CD4-positive, alpha-beta memory T cell (primary cell): Measurements from ENCODE around the gene MAN1C1. TPM values are rescaled to one million over a fixed set of nuclear protein-coding genes. Genes with fewer than 3 reads are reported as not detected.

ENCODE experiments used
- CTCF ChIA-PET: fragments of 350-600 bp; sonication (Branson Sonifier 250); formaldehyde crosslinking; loops from one replicate; lab custom pipeline; 2021; ENCODE audit warnings: inconsistent platforms; ENCODE audit not compliant: partially characterized antibody; lab: Charles Lee
- POLR2A ChIA-PET: fragments of 350-600 bp; sonication (Branson Sonifier 250); formaldehyde crosslinking; loops from one replicate; lab custom pipeline; 2021; ENCODE audit not compliant: partially characterized antibody; lab: Charles Lee
- DNase-seq, 5 donors: peaks; one replicate each; pipeline versions ENCODE4 v3.0.0 to v3.0.0-alpha.2; 2020 to 2022; ENCODE audit warnings: mixed read lengths in 1 of 5
- H3K27ac ChIP-seq: one replicate; pipeline ENCODE4 v1.7.0; 2013; ENCODE audit warnings: low read depth, low read length
- H3K27me3 ChIP-seq: 2 replicates; pipeline ENCODE4 v1.7.0; 2013; ENCODE audit warnings: mild to moderate bottlenecking, low read length, moderate library complexity; ENCODE audit not compliant: insufficient read depth
- H3K36me3 ChIP-seq: 2 replicates; pipeline ENCODE4 v1.7.0; 2013; ENCODE audit warnings: mild to moderate bottlenecking, low read length, moderate library complexity; ENCODE audit not compliant: insufficient read depth
- H3K4me1 ChIP-seq: 2 replicates; pipeline ENCODE4 v1.7.0; 2013; ENCODE audit warnings: mild to moderate bottlenecking, low read length, moderate library complexity; ENCODE audit not compliant: insufficient read depth
- H3K4me3 ChIP-seq, 2 donors: one replicate each; pipeline ENCODE4 v1.7.0; 2013; ENCODE audit warnings: low read length in 2 of 2, mild to moderate bottlenecking in 1 of 2
- H3K9me3 ChIP-seq, 2 donors: one replicate each; pipeline ENCODE4 v1.7.0; 2013; ENCODE audit warnings: low read length in 2 of 2, control low read depth in 1 of 2; ENCODE audit not compliant: control insufficient read depth in 1 of 2
- H3K27ac Mint-ChIP-seq, 7 donors: one replicate each; pipeline ENCODE4 v1.8.0; 2020 to 2021; ENCODE audit warnings: mixed read lengths in 7 of 7, mild to moderate bottlenecking in 6 of 7, inconsistent platforms in 3 of 7, moderate library complexity in 3 of 7
- H3K27me3 Mint-ChIP-seq, 2 donors: one replicate each; pipeline ENCODE4 v1.8.0; 2020 to 2021; ENCODE audit warnings: mixed read lengths in 2 of 2
- H3K36me3 Mint-ChIP-seq, 2 donors: one replicate each; pipeline ENCODE4 v1.8.0; 2020 to 2021; ENCODE audit warnings: mixed read lengths in 2 of 2, inconsistent platforms in 1 of 2, mild to moderate bottlenecking in 1 of 2
- H3K4me1 Mint-ChIP-seq, 4 donors: one replicate each; pipeline ENCODE4 v1.8.0; 2020 to 2021; ENCODE audit warnings: mixed read lengths in 4 of 4, mild to moderate bottlenecking in 1 of 4
- H3K4me3 Mint-ChIP-seq, 8 donors: one replicate each; pipeline ENCODE4 v1.8.0; 2020 to 2021; ENCODE audit warnings: mixed read lengths in 8 of 8, mild to moderate bottlenecking in 7 of 8, moderate library complexity in 6 of 8, inconsistent platforms in 3 of 8
- H3K9me3 Mint-ChIP-seq, 8 donors: one replicate each; pipeline ENCODE4 v1.8.0; 2020 to 2021; ENCODE audit warnings: mixed read lengths in 8 of 8, mild to moderate bottlenecking in 5 of 8, inconsistent platforms in 3 of 8, moderate library complexity in 1 of 8
- intact Hi-C: fragments of 100-400 bp; cut with micrococcal nuclease; formaldehyde crosslinking; loops from one replicate; pipeline ENCODE4 v1.15.1; 2023
- polyA plus RNA-seq, 2 donors: library from polyadenylated mRNA; unstranded; fragments of 300-500 nt; fragmentation: Illumina TruSeq; gene quantifications; one replicate each; pipeline ENCODE4 v1.2.3, GENCODE V29; 2021
- total RNA-seq, 2 experiments: library from RNA; stranded (reverse); gene quantifications; one replicate each; pipeline ENCODE4 v1.2.3, GENCODE V29; 2021

Gene MAN1C1
- total and polyA plus RNA-seq, 4 experiments from 2014 or later = 3.6 to 45.1 (median 26.5) TPM

- Histone ChIP-seq H3K4me1 (no peaks in the 10 kb centered on the region), H3K27me3 (no peaks in the 10 kb centered on the region), H3K36me3 (no peaks in the 10 kb centered on the region), H3K27ac (no peak overlapping the region), H3K9me3 (no peaks in the 10 kb centered on the region), H3K4me3 (no peak overlapping the region)
- no peak for DNase-seq
- POLR2A ChIA-PET = no interaction called here
- H3K27ac Mint-ChIP-seq = no peak overlapping the region
- peaks cover 0 to 17% (median 10%) of the 10 kb centered on the region in 4 donors for H3K4me1 Mint-ChIP-seq
- no peaks in the 10 kb centered on the region for H3K27me3 Mint-ChIP-seq
- H3K36me3 Mint-ChIP-seq = peaks cover 12% of the 10 kb centered on the region in 2 donors
- CTCF ChIA-PET = interaction anchor here (1.3 kb wide), 1 partner anchor 63 kb away, joined by 3 read pairs; no protein-coding TSS in a partner anchor
- no peak overlapping the region for H3K4me3 Mint-ChIP-seq
- intact Hi-C loops = no loop called here
- H3K9me3 Mint-ChIP-seq = no peaks in the 10 kb centered on the region
Observed at GRCh38 chr1:25747046-25747719, 130.6 kb downstream of the MAN1C1 start.

GRCh38 chr1:25748531-25749205, 132.1 kb downstream of the MAN1C1 start:
- Histone ChIP-seq H3K27me3 (no peaks in the 10 kb centered on the region), H3K36me3 (no peaks in the 10 kb centered on the region), H3K9me3 (no peaks in the 10 kb centered on the region), H3K4me3 (no peak overlapping the region), H3K4me1 (no peaks in the 10 kb centered on the region), H3K27ac (no peak overlapping the region)
- ChIA-PET CTCF (no interaction called here), POLR2A (no interaction called here)
- Mint-ChIP-seq H3K27ac (no peak overlapping the region), H3K4me3 (no peak overlapping the region), H3K36me3 (peaks cover 15 to 16% of the 10 kb centered on the region in 2 donors), H3K27me3 (no peaks in the 10 kb centered on the region), H3K4me1 (peaks cover 0 to 21% (median 11%) of the 10 kb centered on the region in 4 donors), H3K9me3 (no peaks in the 10 kb centered on the region)
- intact Hi-C loops = no loop called here
- no peak for DNase-seq

- peak overlapping the region in 3 of 7 donors; percentile 3 to 43 (median 14) for H3K27ac Mint-ChIP-seq
- no peaks in the 10 kb centered on the region for H3K27me3 ChIP-seq
- peaks cover 12% of the 10 kb centered on the region for H3K4me1 ChIP-seq
- POLR2A ChIA-PET = no interaction called here
- H3K36me3 Mint-ChIP-seq = peaks cover 25 to 29% of the 10 kb centered on the region in 2 donors
- intact Hi-C loops = no loop called here
- CTCF ChIA-PET = interaction anchor here (1.1 kb wide), 1 partner anchor 18 kb away, joined by 3 read pairs; no protein-coding TSS in a partner anchor
- no peak overlapping the region for H3K4me3 ChIP-seq
- no peak overlapping the region for H3K27ac ChIP-seq
- H3K27me3 Mint-ChIP-seq = no peaks in the 10 kb centered on the region
- no peak for DNase-seq
- peaks cover 4% of the 10 kb centered on the region for H3K36me3 ChIP-seq
- peaks cover 18 to 40% (median 21%) of the 10 kb centered on the region in 4 donors for H3K4me1 Mint-ChIP-seq
- no peak overlapping the region for H3K4me3 Mint-ChIP-seq
- H3K9me3 Mint-ChIP-seq = no peaks in the 10 kb centered on the region
- H3K9me3 ChIP-seq = no peaks in the 10 kb centered on the region
Observed at GRCh38 chr1:25750923-25751605, 134.5 kb downstream of the MAN1C1 start.

GRCh38 chr1:25754470-25755181, 138.0 kb downstream of the MAN1C1 start:
- H3K4me3 Mint-ChIP-seq = peak overlapping the region in 4 of 8 donors; percentile 15 to 41 (median 37)

GRCh38 chr1:25755475-25756125, 139.0 kb downstream of the MAN1C1 start:
- Mint-ChIP-seq H3K4me1 (peaks cover 21 to 49% (median 22%) of the 10 kb centered on the region in 4 donors), H3K36me3 (peaks cover 31 to 40% of the 10 kb centered on the region in 2 donors), H3K27me3 (no peaks in the 10 kb centered on the region), H3K9me3 (no peaks in the 10 kb centered on the region), H3K27ac (peak overlapping the region in 4 of 7 donors; percentile 47 to 72 (median 68)), H3K4me3 (no peak overlapping the region)
- intact Hi-C loops = loop anchor here (2.0 kb wide), 1 partner anchor 19 kb away; no protein-coding TSS in a partner anchor
- no peak overlapping the region for H3K4me3 ChIP-seq
- no peak overlapping the region for H3K27ac ChIP-seq
- peaks cover 18% of the 10 kb centered on the region for H3K4me1 ChIP-seq
- H3K9me3 ChIP-seq = no peaks in the 10 kb centered on the region
- no peak for DNase-seq
- ChIA-PET POLR2A (interaction anchor here (1.9 kb wide), 1 partner anchor 19 kb away, joined by 6 read pairs; no protein-coding TSS in a partner anchor), CTCF (no interaction called here)
- H3K36me3 ChIP-seq = peaks cover 6% of the 10 kb centered on the region
- no peaks in the 10 kb centered on the region for H3K27me3 ChIP-seq

More at GRCh38 chr1:25754470-25755181, 138.0 kb downstream of the MAN1C1 start:
- Mint-ChIP-seq H3K27ac (peak overlapping the region; percentile 46 to 84 (median 68)), H3K9me3 (no peaks in the 10 kb centered on the region), H3K4me1 (peaks cover 21 to 49% (median 22%) of the 10 kb centered on the region in 4 donors), H3K27me3 (no peaks in the 10 kb centered on the region), H3K36me3 (peaks cover 29 to 31% of the 10 kb centered on the region in 2 donors)
- ChIA-PET POLR2A (interaction anchor here (1.9 kb wide), 1 partner anchor 20 kb away, joined by 6 read pairs; no protein-coding TSS in a partner anchor), CTCF (no interaction called here)
- no peaks in the 10 kb centered on the region for H3K9me3 ChIP-seq
- intact Hi-C loops = loop anchor here (2.0 kb wide), 1 partner anchor 20 kb away; no protein-coding TSS in a partner anchor
- no peaks in the 10 kb centered on the region for H3K27me3 ChIP-seq
- H3K4me1 ChIP-seq = peaks cover 18% of the 10 kb centered on the region
- H3K36me3 ChIP-seq = peaks cover 4% of the 10 kb centered on the region
- H3K4me3 ChIP-seq = no peak overlapping the region
- H3K27ac ChIP-seq = no peak overlapping the region
- DNase-seq = no peak

GRCh38 chr1:25756215-25756614, 139.6 kb downstream of the MAN1C1 start:
- H3K36me3 Mint-ChIP-seq = peaks cover 28 to 37% of the 10 kb centered on the region in 2 donors
- peak overlapping the region in 6 of 7 donors; percentile 47 to 77 (median 64) for H3K27ac Mint-ChIP-seq

More at GRCh38 chr1:25756215-25756614, 139.6 kb downstream of the MAN1C1 start:
- intact Hi-C loops = no loop called here
- no peaks in the 10 kb centered on the region for H3K9me3 ChIP-seq
- H3K36me3 ChIP-seq = peaks cover 10% of the 10 kb centered on the region
- POLR2A ChIA-PET = interaction anchor here (1.9 kb wide), 1 partner anchor 19 kb away, joined by 6 read pairs; no protein-coding TSS in a partner anchor
- H3K27ac ChIP-seq = no peak overlapping the region
- Mint-ChIP-seq H3K4me1 (peaks cover 17 to 44% (median 20%) of the 10 kb centered on the region in 4 donors), H3K27me3 (no peaks in the 10 kb centered on the region), H3K9me3 (no peaks in the 10 kb centered on the region), H3K4me3 (no peak overlapping the region)
- CTCF ChIA-PET = no interaction called here
- peaks cover 18% of the 10 kb centered on the region for H3K4me1 ChIP-seq
- H3K27me3 ChIP-seq = no peaks in the 10 kb centered on the region
- no peak for DNase-seq
- no peak overlapping the region for H3K4me3 ChIP-seq
